B cell (primary cell): ENCODE data around the gene TMEM131L. TPM values are rescaled to one million over a fixed set of nuclear protein-coding genes. Genes with fewer than 3 reads are reported as not detected.

Experiments
- ATAC-seq: fragments of 200-7000 bp; cut with Tn5 transposase; one replicate; pipeline ENCODE4 v1.10.0; 2021; ENCODE audit warnings: low read depth, mild to moderate bottlenecking, moderate number of reproducible peaks, moderate library complexity
- CTCF ChIA-PET: fragments of 350-600 bp; sonication (Branson Sonifier 250); formaldehyde crosslinking; loops from one replicate; lab custom pipeline; 2021; ENCODE audit warnings: antibody characterized with exemption, inconsistent platforms; lab: Charles Lee
- POLR2A ChIA-PET: fragments of 350-600 bp; sonication (Branson Sonifier 250); formaldehyde crosslinking; loops from one replicate; lab custom pipeline; 2021; ENCODE audit warnings: antibody characterized with exemption; lab: Charles Lee
- DNase-seq: peaks from one replicate; pipeline ENCODE4 v3.0.0; 2013
- H2AFZ ChIP-seq: 2 replicates; pipeline ENCODE4 v1.6.1; 2012; ENCODE audit warnings: mild to moderate bottlenecking, low read depth, low read length; ENCODE audit not compliant: insufficient read depth, poor library complexity, severe bottlenecking
- H3K27ac ChIP-seq, 2 donors: 1 replicate in 1 of 2; 2 replicates in 1 of 2; pipeline ENCODE4 v1.5.1; 2012 to 2013; ENCODE audit warnings: low read length in 2 of 2, mild to moderate bottlenecking in 2 of 2, moderate library complexity in 1 of 2
- H3K27me3 ChIP-seq, 4 experiments: fragments of 200-600 bp in 1 of 4; sonication (generic) in 1 of 4; replicated peaks in 1 of 4; 1 replicate in 2 of 4; 2 replicates in 2 of 4; pipeline versions ENCODE4 v1.6.1 to v1.7.0; 2013 to 2016; ENCODE audit warnings: low read length in 3 of 4, mild to moderate bottlenecking in 2 of 4, mixed read lengths in 1 of 4, moderate library complexity in 1 of 4; ENCODE audit not compliant: insufficient read depth in 4 of 4, control insufficient read depth in 3 of 4; ENCODE audit errors: control extremely low read depth in 1 of 4
- H3K36me3 ChIP-seq, 2 experiments: replicated peaks in 1 of 2; 1 replicate in 1 of 2; 2 replicates in 1 of 2; pipeline versions ENCODE4 v1.6.1 to v1.7.1; 2013; ENCODE audit warnings: low read length in 1 of 2; ENCODE audit not compliant: insufficient read depth in 2 of 2, control insufficient read depth in 1 of 2; ENCODE audit errors: control extremely low read depth in 1 of 2, extremely low read depth in 1 of 2
- H3K4me1 ChIP-seq, 2 donors: fragments of 200-600 bp in 1 of 2; sonication (generic) in 1 of 2; 1 replicate in 1 of 2; 2 replicates in 1 of 2; pipeline versions ENCODE4 v1.5.1 to v1.6.1; 2013 to 2017; ENCODE audit warnings: low read length in 2 of 2; ENCODE audit not compliant: control insufficient read depth in 2 of 2, insufficient read depth in 2 of 2
- H3K4me2 ChIP-seq: replicated peaks from 2 replicates; pipeline ENCODE3; 2012; ENCODE audit warnings: mild to moderate bottlenecking, low read depth, low read length; ENCODE audit not compliant: poor library complexity, severe bottlenecking
- H3K4me3 ChIP-seq, 5 experiments: fragments of 200-600 bp in 1 of 5; sonication (generic) in 1 of 5; 1 replicate in 3 of 5; 2 replicates in 2 of 5; pipeline versions ENCODE4 v1.5.1 to v1.7.0; 2011 to 2016; ENCODE audit warnings: low read length in 4 of 5, mild to moderate bottlenecking in 4 of 5, low read depth in 2 of 5, control low read depth in 1 of 5, moderate library complexity in 1 of 5; ENCODE audit not compliant: insufficient read depth in 1 of 5; ENCODE audit errors: control extremely low read depth in 1 of 5, extremely low read depth in 1 of 5
- H3K79me2 ChIP-seq: fragments of 200-600 bp; sonication (generic); one replicate; pipeline ENCODE4 v1.6.0; 2016; ENCODE audit warnings: low read length; ENCODE audit not compliant: control insufficient read depth, insufficient read depth
- H3K9ac ChIP-seq: fragments of 200-600 bp; sonication (generic); 2 replicates; pipeline ENCODE4 v1.6.1; 2017; ENCODE audit warnings: mild to moderate bottlenecking, low read length, moderate library complexity
- H3K9me3 ChIP-seq, 3 donors: one replicate each; pipeline versions ENCODE4 v1.6.1 to v1.7.1; 2013; ENCODE audit warnings: low read length in 2 of 3; ENCODE audit not compliant: control insufficient read depth in 2 of 3, insufficient read depth in 1 of 3; ENCODE audit errors: control extremely low read depth in 1 of 3
- H4K20me1 ChIP-seq: 2 replicates; pipeline ENCODE4 v1.6.0; 2012; ENCODE audit warnings: mild to moderate bottlenecking, low read length; ENCODE audit not compliant: insufficient read depth, control insufficient read depth, poor library complexity, severe bottlenecking
- H3K27ac Mint-ChIP-seq: one replicate; pipeline ENCODE4 v1.8.0; 2021; ENCODE audit warnings: mixed read lengths
- H3K27me3 Mint-ChIP-seq: one replicate; pipeline ENCODE4 v1.8.0; 2021; ENCODE audit warnings: mixed read lengths
- H3K4me1 Mint-ChIP-seq: one replicate; pipeline ENCODE4 v1.8.0; 2021; ENCODE audit warnings: mixed read lengths
- H3K4me3 Mint-ChIP-seq: one replicate; pipeline ENCODE4 v1.8.0; 2021; ENCODE audit warnings: mixed read lengths
- H3K9me3 Mint-ChIP-seq: one replicate; pipeline ENCODE4 v1.8.0; 2022; ENCODE audit warnings: mixed read lengths; ENCODE audit not compliant: insufficient read depth
- CTCF ChIP-seq: fragments of 200-600 bp; IDR thresholded peaks from one replicate; pipeline ENCODE4 v1.8.0; 2022; ENCODE audit warnings: antibody characterized with exemption, mild to moderate bottlenecking
- EZH2 ChIP-seq: IDR thresholded peaks from 2 replicates; pipeline ENCODE4 v1.6.1; 2012; ENCODE audit warnings: borderline replicate concordance, low read depth, mild to moderate bottlenecking, moderate library complexity, low read length; ENCODE audit not compliant: insufficient read depth, poor library complexity, severe bottlenecking
- WGBS: methylation state at CpG from one replicate; pipeline ENCODE4 v1.1.5; 2013; ENCODE audit warnings: missing lambda C conversion rate; ENCODE audit not compliant: insufficient coverage; 5-methylcytosine and 5-hydroxymethylcytosine counted together
- intact Hi-C: fragments of 100-400 bp; cut with micrococcal nuclease; formaldehyde crosslinking; loops from one replicate; pipeline ENCODE4 v1.10.0; 2022
- polyA plus RNA-seq: library from polyadenylated mRNA; depleted of rRNA; stranded (reverse); fragments of >200 nt; gene quantifications from 2 replicates; pipeline ENCODE4 v1.2.3, GENCODE V29; 2012
- total RNA-seq, 2 donors: library from RNA; stranded (reverse); fragments of 120-200 nt in 1 of 2; gene quantifications; 1 replicate in 1 of 2; 2 replicates in 1 of 2; pipeline versions ENCODE4 v1.2.3 to v1.2.4, GENCODE V29; 2013 to 2022

Gene TMEM131L
- total and polyA plus RNA-seq, 2 donors (not counting 1 experiment from before 2014, with no cell fraction given) = 56.4 to 120 TPM

- ATAC-seq (peak; percentile 72), DNase-seq (peak; percentile 86)
- H3K9ac ChIP-seq = peak overlapping the region; percentile 68
- 1% methylated on average over 22 of the region's 24 CpGs for WGBS
- Mint-ChIP-seq H3K9me3 (no peaks in the 10 kb centered on the region), H3K4me3 (peak overlapping the region; percentile 87), H3K27ac (peak overlapping the region; percentile 97), H3K27me3 (no peaks in the 10 kb centered on the region), H3K4me1 (peaks cover 85% of the 10 kb centered on the region)
- peaks cover 0 to 30% of the 10 kb centered on the region in 2 experiments for H3K36me3 ChIP-seq
- intact Hi-C loops = loop anchor here (1.0 to 5.0 kb wide), 6 partner anchors 8 to 141 kb away; no protein-coding TSS in a partner anchor
- peak overlapping the region; percentile 40 to 65 (median 51) for H3K4me3 ChIP-seq
- H4K20me1 ChIP-seq = peaks cover 62% of the 10 kb centered on the region
- ChIA-PET POLR2A (interaction anchor here (0.5 to 4.0 kb wide), 6 partner anchors 9 to 51 kb away, joined by 3 to 31 read pairs (median 6); partner anchors contain the start of gene TMEM131L), CTCF (interaction anchor here (0.6 to 5.4 kb wide), 12 partner anchors 10 to 86 kb away, joined by 3 to 34 read pairs (median 4); partner anchors contain the start of gene TMEM131L)
- TF ChIP-seq EZH2 (no peak), CTCF (no peak)
- no peaks in the 10 kb centered on the region for H3K27me3 ChIP-seq
- H2AFZ ChIP-seq = peak overlapping the region; percentile 35
- peaks cover 98% of the 10 kb centered on the region for H3K79me2 ChIP-seq
- H3K9me3 ChIP-seq = no peaks in the 10 kb centered on the region
- peaks cover 85 to 90% of the 10 kb centered on the region in 2 donors for H3K4me1 ChIP-seq
- peak overlapping the region; percentile 96 to 98 for H3K27ac ChIP-seq
- peak overlapping the region; percentile 87 for H3K4me2 ChIP-seq
These were observed 22.1 kb downstream of the TMEM131L start for GRCh38 chr4:153488006-153488891.
